Nephron (organoid): Measurements from ENCODE around the gene CRPPA.

Experiments used
- H3K27ac Mint-ChIP-seq, 3 experiments: 2 replicates each; pipeline ENCODE4 v1.8.0; 2020; ENCODE audit warnings: mixed read lengths in 3 of 3, mild to moderate bottlenecking in 2 of 3, moderate library complexity in 1 of 3
- H3K27me3 Mint-ChIP-seq: 2 replicates; pipeline ENCODE4 v1.8.0; 2021; ENCODE audit warnings: low read depth, mild to moderate bottlenecking, moderate library complexity, mixed read lengths
- H3K36me3 Mint-ChIP-seq: 2 replicates; pipeline ENCODE4 v1.8.0; 2020; ENCODE audit warnings: low read depth, mixed read lengths
- H3K4me1 Mint-ChIP-seq: 2 replicates; pipeline ENCODE4 v1.8.0; 2020; ENCODE audit warnings: mixed read lengths
- H3K4me3 Mint-ChIP-seq, 3 experiments: 2 replicates each; pipeline ENCODE4 v1.8.0; 2020; ENCODE audit warnings: mild to moderate bottlenecking in 3 of 3, mixed read lengths in 3 of 3, moderate library complexity in 2 of 3
- H3K9me3 Mint-ChIP-seq: 2 replicates; pipeline ENCODE4 v1.8.0; 2020; ENCODE audit warnings: mixed read lengths
- TF ChIP-seq, protein P1 (sequence below), 3 experiments: fragments of 200-600 bp; sonication (generic); IDR thresholded peaks; one replicate each; pipeline ENCODE4 v1.5.0; 2021; ENCODE audit warnings: antibody characterized with exemption in 3 of 3; ENCODE audit not compliant: unreplicated experiment in 3 of 3

The CRPPA gene

DNA sequence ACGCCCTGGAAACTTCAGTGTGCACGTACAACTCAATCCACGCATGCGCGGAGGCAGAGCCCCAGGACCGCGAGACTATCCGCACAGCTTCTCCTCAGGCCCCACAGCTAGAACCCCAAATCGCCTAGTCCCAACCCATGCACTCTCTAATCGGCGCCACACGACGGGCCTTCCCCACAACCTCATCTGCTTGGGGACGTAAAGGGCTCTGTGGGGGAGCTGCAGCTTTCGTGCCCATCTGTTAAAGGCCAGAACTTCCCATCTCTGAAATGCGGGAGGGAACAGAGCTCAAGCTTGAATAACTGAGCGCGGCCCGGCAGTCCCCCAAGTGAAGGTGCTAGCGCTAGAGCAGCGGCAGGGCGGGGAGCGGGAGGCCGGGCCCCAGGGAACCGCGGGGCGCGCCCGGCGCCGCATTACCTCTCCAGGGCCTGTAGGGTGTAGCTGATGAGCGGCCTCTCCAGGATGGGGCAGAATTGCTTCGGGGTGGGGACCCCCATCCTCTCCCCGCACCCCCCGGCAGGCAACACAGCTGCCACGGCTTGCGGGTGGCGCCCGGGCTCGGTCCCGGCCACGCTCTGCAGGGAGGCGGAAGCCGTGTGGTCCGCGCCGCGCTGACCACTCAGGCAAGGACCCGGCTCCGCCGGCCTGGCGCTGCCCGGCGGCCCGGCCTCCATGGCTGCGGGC is 547 bp downstream of the CRPPA start:
- Mint-ChIP-seq H3K9me3 (no peaks in the 10 kb centered on the region), H3K4me3 (peak overlapping the region; percentile 86 to 93 (median 88)), H3K27ac (peak overlapping the region; percentile 94 to 99 (median 96)), H3K27me3 (peaks cover under 1% of the 10 kb centered on the region), H3K4me1 (peaks cover 38% of the 10 kb centered on the region), H3K36me3 (no peaks in the 10 kb centered on the region)
- TF ChIP-seq, protein P1, sequence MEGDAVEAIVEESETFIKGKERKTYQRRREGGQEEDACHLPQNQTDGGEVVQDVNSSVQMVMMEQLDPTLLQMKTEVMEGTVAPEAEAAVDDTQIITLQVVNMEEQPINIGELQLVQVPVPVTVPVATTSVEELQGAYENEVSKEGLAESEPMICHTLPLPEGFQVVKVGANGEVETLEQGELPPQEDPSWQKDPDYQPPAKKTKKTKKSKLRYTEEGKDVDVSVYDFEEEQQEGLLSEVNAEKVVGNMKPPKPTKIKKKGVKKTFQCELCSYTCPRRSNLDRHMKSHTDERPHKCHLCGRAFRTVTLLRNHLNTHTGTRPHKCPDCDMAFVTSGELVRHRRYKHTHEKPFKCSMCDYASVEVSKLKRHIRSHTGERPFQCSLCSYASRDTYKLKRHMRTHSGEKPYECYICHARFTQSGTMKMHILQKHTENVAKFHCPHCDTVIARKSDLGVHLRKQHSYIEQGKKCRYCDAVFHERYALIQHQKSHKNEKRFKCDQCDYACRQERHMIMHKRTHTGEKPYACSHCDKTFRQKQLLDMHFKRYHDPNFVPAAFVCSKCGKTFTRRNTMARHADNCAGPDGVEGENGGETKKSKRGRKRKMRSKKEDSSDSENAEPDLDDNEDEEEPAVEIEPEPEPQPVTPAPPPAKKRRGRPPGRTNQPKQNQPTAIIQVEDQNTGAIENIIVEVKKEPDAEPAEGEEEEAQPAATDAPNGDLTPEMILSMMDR (IDR thresholded peaks at IDR 0.05; ENCODE audit: unreplicated experiment in 3 of 3) = peak; percentile 32 to 44 (median 43)

DNA sequence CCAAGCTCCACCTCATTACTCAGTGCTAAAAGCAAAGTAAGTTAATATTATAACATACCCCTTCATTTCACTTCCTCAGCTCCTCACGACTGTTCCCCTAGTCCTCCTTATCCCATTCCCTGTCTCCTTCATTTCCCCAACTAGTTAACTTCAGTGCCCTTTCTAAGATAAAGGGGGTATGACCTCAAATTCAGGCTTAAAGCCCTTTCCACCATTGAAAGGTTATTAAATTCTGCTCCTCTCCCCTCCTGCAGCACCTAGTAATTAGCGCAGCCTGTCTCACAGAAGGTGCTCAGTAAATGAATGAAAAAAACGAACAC is 1.0 kb downstream of the CRPPA start:
- H3K9me3 Mint-ChIP-seq = no peaks in the 10 kb centered on the region
- H3K27me3 Mint-ChIP-seq = no peaks in the 10 kb centered on the region
- H3K4me1 Mint-ChIP-seq = peaks cover 38% of the 10 kb centered on the region
- H3K4me3 Mint-ChIP-seq = peak overlapping the region; percentile 86 to 93 (median 88)
- H3K36me3 Mint-ChIP-seq = no peaks in the 10 kb centered on the region
- H3K27ac Mint-ChIP-seq = peak overlapping the region; percentile 94 to 99 (median 96)
- TF ChIP-seq, protein P1 (IDR thresholded peaks at IDR 0.05; ENCODE audit: unreplicated experiment in 3 of 3) = no peak

DNA sequence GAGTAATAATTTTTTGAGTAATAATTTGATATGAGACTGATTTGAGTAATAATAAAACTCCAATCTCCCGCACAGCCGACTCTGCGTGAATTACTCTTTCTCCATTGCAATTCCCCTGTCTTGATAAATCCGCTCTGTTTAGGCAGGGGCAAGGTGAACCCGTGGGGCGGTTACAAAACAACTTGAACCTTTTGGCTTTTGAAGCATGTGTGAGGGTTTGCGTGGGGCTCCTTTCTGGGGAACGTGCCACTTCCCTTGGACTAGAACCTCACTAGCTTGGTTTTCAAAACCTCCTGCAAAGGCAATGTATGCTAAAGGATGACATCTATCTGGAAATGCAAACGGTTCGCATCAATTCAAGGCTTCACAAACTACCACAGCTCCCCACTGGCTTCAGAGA is 1.5 kb downstream of the CRPPA start:
- Mint-ChIP-seq H3K4me1 (peaks cover 38% of the 10 kb centered on the region), H3K36me3 (no peaks in the 10 kb centered on the region)

DNA sequence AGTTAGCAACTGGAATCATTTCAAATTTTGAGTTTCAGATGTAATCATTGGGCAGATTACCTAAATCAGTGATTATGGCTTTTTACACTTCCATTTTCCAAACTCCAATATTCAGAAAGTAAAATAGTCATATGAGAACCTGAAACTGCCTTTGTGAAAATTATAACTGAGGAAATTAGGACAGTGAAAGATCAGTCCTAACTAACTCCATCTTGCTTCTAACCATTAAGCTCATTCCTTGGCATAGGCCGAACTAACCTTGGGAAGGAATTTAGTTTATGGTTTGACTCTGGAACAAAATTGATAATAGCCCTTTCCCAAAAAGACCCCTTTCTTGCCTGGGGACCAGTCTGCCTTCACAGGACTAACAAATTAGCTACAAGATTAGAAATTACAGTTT is 2.2 kb downstream of the CRPPA start:
- H3K4me3 Mint-ChIP-seq = peak overlapping the region; percentile 57 to 93 (median 73)
- no peaks in the 10 kb centered on the region for H3K9me3 Mint-ChIP-seq
- H3K4me1 Mint-ChIP-seq = peaks cover 38% of the 10 kb centered on the region
- peak overlapping the region; percentile 84 to 99 (median 96) for H3K27ac Mint-ChIP-seq
- no peaks in the 10 kb centered on the region for H3K27me3 Mint-ChIP-seq
- TF ChIP-seq, protein P1 (IDR thresholded peaks at IDR 0.05; ENCODE audit: unreplicated experiment in 3 of 3) = no peak
- no peaks in the 10 kb centered on the region for H3K36me3 Mint-ChIP-seq

More for the DNA sequence above, 1.5 kb downstream of the CRPPA start:
- TF ChIP-seq, protein P1 (IDR thresholded peaks at IDR 0.05; ENCODE audit: unreplicated experiment in 3 of 3) = no peak
- Mint-ChIP-seq H3K27me3 (no peaks in the 10 kb centered on the region), H3K9me3 (no peaks in the 10 kb centered on the region), H3K27ac (peak overlapping the region; percentile 94 to 99 (median 96)), H3K4me3 (peak overlapping the region; percentile 86 to 93 (median 88))

DNA sequence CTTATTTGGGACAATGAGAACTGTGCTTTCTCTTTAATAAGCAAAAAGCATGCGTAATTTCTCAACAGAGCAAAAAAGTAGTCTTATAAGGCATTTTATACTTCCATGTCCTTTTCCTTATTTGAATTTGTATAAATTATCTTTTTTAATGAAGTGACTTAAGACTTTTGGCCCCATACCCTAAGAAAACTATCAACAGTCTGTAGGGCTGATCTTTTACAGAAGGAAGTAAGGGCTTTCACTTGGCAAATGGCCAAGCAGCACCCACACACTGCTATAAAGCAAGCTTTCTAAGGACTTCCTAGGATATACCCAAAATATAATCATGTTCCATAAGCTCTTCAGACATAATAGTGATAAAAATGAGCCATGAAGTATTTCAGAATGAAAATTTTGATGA is 3.4 kb downstream of the CRPPA start:
- Mint-ChIP-seq H3K4me1 (peaks cover 42% of the 10 kb centered on the region), H3K27ac (peak overlapping the region; percentile 49 to 96 (median 62)), H3K4me3 (peak overlapping the region in 1 of 3 experiments; percentile 48), H3K9me3 (no peaks in the 10 kb centered on the region), H3K36me3 (no peaks in the 10 kb centered on the region), H3K27me3 (no peaks in the 10 kb centered on the region)
- TF ChIP-seq, protein P1 (IDR thresholded peaks at IDR 0.05; ENCODE audit: unreplicated experiment in 3 of 3) = no peak
